Glutamatergic neuron (in vitro differentiated cells): ENCODE data around the gene CPNE1. TPM values are rescaled to one million over a fixed set of nuclear protein-coding genes. Genes with fewer than 3 reads are reported as not detected.
A peak's percentile ranks its signal among the peaks of the same experiment; 100 is the strongest.

Source experiments
- DNase-seq: peaks from one replicate; pipeline ENCODE4 v3.0.0; 2022
- H3K27ac Mint-ChIP-seq: one replicate; pipeline ENCODE4 v1.8.0; 2020; ENCODE audit warnings: mild to moderate bottlenecking, mixed read lengths, inconsistent platforms; ENCODE audit not compliant: unreplicated experiment
- H3K27me3 Mint-ChIP-seq: one replicate; pipeline ENCODE4 v1.8.0; 2020; ENCODE audit warnings: mild to moderate bottlenecking, moderate library complexity, mixed read lengths, inconsistent platforms; ENCODE audit not compliant: unreplicated experiment
- H3K36me3 Mint-ChIP-seq: one replicate; pipeline ENCODE4 v1.8.0; 2020; ENCODE audit warnings: mild to moderate bottlenecking, mixed read lengths, inconsistent platforms; ENCODE audit not compliant: unreplicated experiment
- H3K4me1 Mint-ChIP-seq: one replicate; pipeline ENCODE4 v1.8.0; 2020; ENCODE audit warnings: mild to moderate bottlenecking, low read depth, mixed read lengths, inconsistent platforms; ENCODE audit not compliant: unreplicated experiment
- H3K4me3 Mint-ChIP-seq: one replicate; pipeline ENCODE4 v1.8.0; 2020; ENCODE audit warnings: mild to moderate bottlenecking, mixed read lengths, inconsistent platforms; ENCODE audit not compliant: unreplicated experiment
- H3K9me3 Mint-ChIP-seq: one replicate; pipeline ENCODE4 v1.8.0; 2020; ENCODE audit warnings: mild to moderate bottlenecking, moderate library complexity, mixed read lengths, inconsistent platforms; ENCODE audit not compliant: unreplicated experiment
- CTCF ChIP-seq: fragments of 200-600 bp; sonication (generic); IDR thresholded peaks from one replicate; pipeline ENCODE4 v1.5.0; 2021; ENCODE audit not compliant: partially characterized antibody, unreplicated experiment
- total RNA-seq: library from RNA; stranded (reverse); fragmentation: NEBNext Ultra II Directional; extraction: Animal tissue kit (Norgen Biotek cat#: 25700); gene quantifications from one replicate; pipeline ENCODE4 v1.2.1, GENCODE V29; 2021; ENCODE audit not compliant: unreplicated experiment

Gene CPNE1
- total RNA-seq, 1 donor from 2014 or later = 327 TPM

- TF ChIP-seq CTCF = no peak
- DNase-seq = no peak
- peaks cover 17% of the 10 kb centered on the region for H3K4me1 Mint-ChIP-seq
- H3K27ac Mint-ChIP-seq = peak overlapping the region; percentile 65
- H3K4me3 Mint-ChIP-seq = peak overlapping the region; percentile 97
- H3K9me3 Mint-ChIP-seq = peaks cover 5% of the 10 kb centered on the region
- no peaks in the 10 kb centered on the region for H3K36me3 Mint-ChIP-seq
- peaks cover 11% of the 10 kb centered on the region for H3K27me3 Mint-ChIP-seq
Measured at GRCh38 chr20:35699957-35700624, 35.4 kb upstream of the CPNE1 start.

- no peak for TF ChIP-seq CTCF
- Mint-ChIP-seq H3K27me3 (peaks cover 11% of the 10 kb centered on the region), H3K27ac (peak within 1 kb of the TSS; percentile 65), H3K4me1 (peaks cover 17% of the 10 kb centered on the region), H3K36me3 (no peaks in the 10 kb centered on the region), H3K4me3 (peak within 1 kb of the TSS; percentile 97), H3K9me3 (peaks cover 5% of the 10 kb centered on the region)
- peak; percentile 93 for DNase-seq
Measured at GRCh38 chr20:35699127-35699956, 34.6 kb upstream of the CPNE1 start, which contains the start of the genes NFS1 and ROMO1. NFS1 (minus strand) TSS chr20:35699352; CDS start chr20:35699288, 64 bp downstream. ROMO1 (plus strand) TSS chr20:35699405; CDS start chr20:35699633, 228 bp downstream.

GRCh38 chr20:35698298-35699126 lies 33.8 kb upstream of the CPNE1 start:
- H3K36me3 Mint-ChIP-seq = no peaks in the 10 kb centered on the region
- peaks cover 17% of the 10 kb centered on the region for H3K4me1 Mint-ChIP-seq
- peak overlapping the region; percentile 56 for H3K27ac Mint-ChIP-seq
- peaks cover 5% of the 10 kb centered on the region for H3K9me3 Mint-ChIP-seq
- H3K27me3 Mint-ChIP-seq = peaks cover 11% of the 10 kb centered on the region
- peak overlapping the region; percentile 97 for H3K4me3 Mint-ChIP-seq
- TF ChIP-seq CTCF = no peak
- peak; percentile 55 for DNase-seq

- no peak overlapping the region for H3K27ac Mint-ChIP-seq
- no peaks in the 10 kb centered on the region for H3K36me3 Mint-ChIP-seq
- H3K4me3 Mint-ChIP-seq = peak overlapping the region; percentile 97
- peaks cover 5% of the 10 kb centered on the region for H3K9me3 Mint-ChIP-seq
- TF ChIP-seq CTCF = no peak
- H3K27me3 Mint-ChIP-seq = peaks cover 11% of the 10 kb centered on the region
- H3K4me1 Mint-ChIP-seq = peaks cover 17% of the 10 kb centered on the region
- DNase-seq = no peak
Measured at GRCh38 chr20:35697696-35698297, 33.1 kb upstream of the CPNE1 start.
